Erythroblast (primary cell): ENCODE results near the gene AHRR.

Experiments used
- DNase-seq, 2 experiments: peaks; one replicate each; lab custom pipeline; 2025; lab: John Stamatoyannopoulos, UW
- GATA1 ChIP-seq: IDR thresholded peaks from 2 replicates; pipeline ENCODE4 v1.6.1; 2011; ENCODE audit warnings: low read depth, mild to moderate bottlenecking, control low read depth, low read length, moderate library complexity
- POLR2A ChIP-seq: IDR thresholded peaks from 2 replicates; pipeline ENCODE4 v1.6.1; 2011; ENCODE audit warnings: mild to moderate bottlenecking, low read length

Gene AHRR

GRCh38 chr5:322942-323879 lies 1.7 kb downstream of the AHRR start:
- no peak for DNase-seq
- TF ChIP-seq POLR2A: no peak
- TF ChIP-seq GATA1: no peak

GRCh38 chr5:324736-325612 lies 3.5 kb downstream of the AHRR start:
- DNase-seq: no peak
- TF ChIP-seq POLR2A (no peak), GATA1 (no peak)

- TF ChIP-seq POLR2A (no peak), GATA1 (no peak)
- no peak for DNase-seq
Measured at GRCh38 chr5:326109-326508, 4.6 kb downstream of the AHRR start.

DNA sequence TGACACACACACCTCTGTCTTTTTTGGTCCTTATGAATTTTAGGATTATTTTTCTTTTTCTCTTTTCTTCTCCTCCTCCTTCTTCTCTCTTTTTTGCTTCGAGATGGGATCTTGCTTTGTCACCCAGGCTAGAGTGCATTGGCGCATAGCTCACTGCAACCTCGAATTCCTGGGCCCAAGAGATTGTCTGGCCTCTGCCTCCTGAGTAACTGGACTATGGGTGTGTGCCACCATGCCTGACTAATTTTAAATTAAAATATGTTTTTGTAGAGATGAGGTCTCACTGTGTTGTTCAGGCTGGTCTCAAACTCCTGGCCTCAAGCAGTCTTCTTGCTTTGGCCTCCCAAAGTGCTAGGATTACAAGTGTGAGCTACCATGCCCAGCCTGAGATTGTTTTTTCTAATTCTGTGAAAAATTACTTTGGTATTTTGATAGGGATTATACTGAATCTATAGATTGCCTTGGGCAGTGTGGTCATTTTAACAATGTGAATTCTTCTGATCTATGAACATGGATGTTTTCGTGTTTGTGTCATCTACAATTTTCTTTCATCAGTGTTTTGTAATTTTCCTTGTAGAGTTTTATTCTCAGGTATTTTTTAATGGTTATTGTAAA lies 7.7 kb downstream of the AHRR start:
- DNase-seq: no peak
- TF ChIP-seq GATA1 (no peak), POLR2A (no peak)

DNA sequence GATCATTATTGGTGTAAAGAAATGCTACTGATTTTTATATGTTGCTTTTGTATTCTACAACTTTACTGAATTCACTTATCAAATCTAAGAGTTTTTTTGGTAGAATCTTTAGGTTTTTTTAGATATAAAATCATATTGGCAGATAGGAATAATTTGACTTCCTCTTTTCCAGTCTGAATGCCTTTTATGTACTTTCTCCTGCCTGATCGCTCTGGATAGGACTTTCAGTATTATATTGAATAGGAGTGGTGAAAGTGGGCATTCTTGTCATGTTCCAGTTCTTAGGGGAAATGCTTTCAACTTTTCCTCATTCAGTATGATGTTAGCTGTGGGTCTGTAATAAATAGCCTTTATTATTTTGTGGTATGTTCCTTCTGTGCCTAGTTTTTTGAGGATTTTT lies 8.3 kb downstream of the AHRR start:
- no peak for DNase-seq
- TF ChIP-seq POLR2A (no peak), GATA1 (no peak)

- TF ChIP-seq POLR2A (no peak), GATA1 (no peak)
- DNase-seq: no peak
Measured at GRCh38 chr5:332843-333242, 11.3 kb downstream of the AHRR start.

GRCh38 chr5:333945-334344 lies 12.4 kb downstream of the AHRR start:
- DNase-seq: no peak
- TF ChIP-seq GATA1 (no peak), POLR2A (no peak)

- TF ChIP-seq POLR2A (no peak), GATA1 (no peak)
- DNase-seq: no peak
Measured at GRCh38 chr5:334903-335739, 13.6 kb downstream of the AHRR start.

DNA sequence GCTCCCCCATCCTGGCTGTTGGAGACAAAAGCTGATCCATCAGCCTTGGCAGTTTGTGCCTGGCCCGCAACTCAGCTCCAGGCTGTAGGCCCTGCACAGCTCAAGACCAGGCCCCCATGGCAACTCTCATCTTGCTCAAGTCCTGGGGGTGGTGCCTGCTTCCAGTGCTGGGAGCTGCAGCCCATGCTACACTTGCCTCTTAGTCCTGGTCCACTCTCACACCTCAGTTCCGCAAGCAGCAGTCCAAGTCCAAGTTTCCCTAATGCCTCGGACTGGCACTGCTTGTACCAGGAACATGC lies 14.2 kb downstream of the AHRR start:
- TF ChIP-seq POLR2A: no peak
- TF ChIP-seq GATA1: no peak
- no peak for DNase-seq

- DNase-seq: no peak
- TF ChIP-seq GATA1 (no peak), POLR2A (no peak)
Measured at GRCh38 chr5:337563-338130, 16.1 kb downstream of the AHRR start.

GRCh38 chr5:342501-343460 lies 21.3 kb downstream of the AHRR start:
- DNase-seq: no peak
- TF ChIP-seq POLR2A: no peak
